HG02623 (cell line): Measurements from ENCODE around the gene PLD3.
"Not testable (repeated sequence)": the region's sequence is repeated elsewhere in the genome, so short reads cannot be mapped to it uniquely, and the experiment has no call there.

Source experiments
- ATAC-seq: cut with Tn5 transposase; IDR thresholded peaks from one replicate; pipeline ENCODE4 v1.9.1; 2021; ENCODE audit warnings: moderate library complexity; ENCODE audit not compliant: unreplicated experiment

Gene PLD3

GRCh38 chr19:40332669-40333068 lies 15.8 kb upstream of the PLD3 start:
- no peak for ATAC-seq

- ATAC-seq, result not testable (repeated sequence)
These were observed 15.4 kb upstream of the PLD3 start for GRCh38 chr19:40333083-40333482.

GRCh38 chr19:40335101-40335500 lies 13.4 kb upstream of the PLD3 start:
- no peak for ATAC-seq

GRCh38 chr19:40335855-40336600 lies 12.5 kb upstream of the PLD3 start:
- no peak for ATAC-seq

- no peak for ATAC-seq
These were observed 11.9 kb upstream of the PLD3 start for GRCh38 chr19:40336601-40336900.

GRCh38 chr19:40337107-40337506 lies 11.4 kb upstream of the PLD3 start:
- ATAC-seq, result no peak

- no peak for ATAC-seq
These were observed 10.9 kb upstream of the PLD3 start for GRCh38 chr19:40337594-40337993.

- ATAC-seq, result no peak
These were observed 9.3 kb upstream of the PLD3 start for GRCh38 chr19:40339018-40339728.

- no peak for ATAC-seq
These were observed 6.7 kb upstream of the PLD3 start for GRCh38 chr19:40341601-40342482.

GRCh38 chr19:40342644-40343311 lies 5.7 kb upstream of the PLD3 start:
- ATAC-seq, result no peak

- no peak for ATAC-seq
These were observed 4.1 kb upstream of the PLD3 start for GRCh38 chr19:40344422-40344821.

- ATAC-seq, result no peak
These were observed 539 bp downstream of the PLD3 start for GRCh38 chr19:40348961-40349507.

- ATAC-seq, result no peak
These were observed 7.6 kb downstream of the PLD3 start for GRCh38 chr19:40355975-40356680.

GRCh38 chr19:40356681-40357595 lies 8.4 kb downstream of the PLD3 start:
- ATAC-seq, result no peak

- ATAC-seq, result no peak
These were observed 9.1 kb downstream of the PLD3 start for GRCh38 chr19:40357640-40358039.

GRCh38 chr19:40358773-40359172 lies 10.3 kb downstream of the PLD3 start:
- no peak for ATAC-seq

GRCh38 chr19:40360020-40360707 lies 11.7 kb downstream of the PLD3 start:
- ATAC-seq, result no peak

- no peak for ATAC-seq
These were observed 12.3 kb downstream of the PLD3 start for GRCh38 chr19:40360708-40361241.
